ENCODE data around the gene RFX1.
A peak's percentile ranks its signal among the peaks of the same experiment; 100 is the strongest.
"Not testable (repeated sequence)": the region's sequence is repeated elsewhere in the genome, so short reads cannot be mapped to it uniquely, and the experiment has no call there.

The RFX1 gene

GRCh38 chr19:14035706-14036105 is 29.6 kb upstream of the RFX1 start:
- no peak for TF ChIP-seq CTCF (IDR thresholded peaks at IDR 0.05; ENCODE audit: insufficient read depth, low read depth, low read length, missing control alignments)
- no peak overlapping the region for H3K4me3 ChIP-seq (ENCODE audit: low read depth, low read length)
- DNase-seq (ENCODE audit: low read depth), result no peak

- H3K4me3 ChIP-seq (ENCODE audit: low read depth, low read length), result not testable (repeated sequence)
Measured at GRCh38 chr19:14035159-14035558, 29.0 kb upstream of the RFX1 start.

GRCh38 chr19:14033946-14034345 is 27.8 kb upstream of the RFX1 start:
- no peak for DNase-seq (ENCODE audit: low read depth)
- no peak for TF ChIP-seq CTCF (IDR thresholded peaks at IDR 0.05; ENCODE audit: insufficient read depth, low read depth, low read length, missing control alignments)
- no peak overlapping the region for H3K4me3 ChIP-seq (ENCODE audit: low read depth, low read length)

More at GRCh38 chr19:14035159-14035558, 29.0 kb upstream of the RFX1 start:
- DNase-seq (ENCODE audit: low read depth), result not testable (repeated sequence)

- peak; percentile 83 for TF ChIP-seq CTCF (IDR thresholded peaks at IDR 0.05; ENCODE audit: insufficient read depth, low read depth, low read length, missing control alignments)
- peak; percentile 93 for DNase-seq (ENCODE audit: low read depth)
Measured at GRCh38 chr19:14031719-14032480, 25.8 kb upstream of the RFX1 start, which contains the start of gene IL27RA. Gene IL27RA (plus strand): TSS chr19:14031762. CDS start chr19:14031873, 111 bp downstream.

GRCh38 chr19:14030997-14031718 is 25.0 kb upstream of the RFX1 start:
- no peak for TF ChIP-seq CTCF (IDR thresholded peaks at IDR 0.05; ENCODE audit: insufficient read depth, low read depth, low read length, missing control alignments)
- peak overlapping the region; percentile 76 for H3K4me3 ChIP-seq (ENCODE audit: low read depth, low read length)
- DNase-seq (ENCODE audit: low read depth), result no peak

More at GRCh38 chr19:14031719-14032480, 25.8 kb upstream of the RFX1 start, which contains the start of gene IL27RA:
- peak within 1 kb of the TSS; percentile 76 for H3K4me3 ChIP-seq (ENCODE audit: low read depth, low read length)

- DNase-seq (ENCODE audit: low read depth), result no peak
- no peak overlapping the region for H3K4me3 ChIP-seq (ENCODE audit: low read depth, low read length)
- TF ChIP-seq CTCF (IDR thresholded peaks at IDR 0.05; ENCODE audit: insufficient read depth, low read depth, low read length, missing control alignments), result no peak
Measured at GRCh38 chr19:14028901-14029300, 22.8 kb upstream of the RFX1 start.

GRCh38 chr19:14027856-14028450 is 21.8 kb upstream of the RFX1 start, which contains the start of gene RLN3:
Gene RLN3 (plus strand): TSS chr19:14028148. CDS start chr19:14028205, 57 bp downstream.
- TF ChIP-seq CTCF (IDR thresholded peaks at IDR 0.05; ENCODE audit: insufficient read depth, low read depth, low read length, missing control alignments), result no peak
- no peak within 1 kb of the TSS for H3K4me3 ChIP-seq (ENCODE audit: low read depth, low read length)
- no peak for DNase-seq (ENCODE audit: low read depth)

- DNase-seq (ENCODE audit: low read depth); H3K4me3 ChIP-seq (ENCODE audit: low read depth, low read length): not testable (repeated sequence)
Measured at GRCh38 chr19:14026652-14027192, 20.6 kb upstream of the RFX1 start.

Measured in GM12865 (cell line).